Mammary epithelial cell (primary cell): Measurements from ENCODE around the gene GTF2H1.

Experiments
- EZH2 ChIP-seq: IDR thresholded peaks from 2 replicates; pipeline ENCODE4 v1.6.1; 2012; ENCODE audit warnings: low read length, inconsistent platforms, borderline replicate concordance
- TF ChIP-seq, protein P1 (sequence below), 2 donors: IDR thresholded peaks in 1 of 2; conservative IDR thresholded peaks in 1 of 2; 2 replicates each; pipeline ENCODE4 v1.5.1; 2011 to 2012; ENCODE audit warnings: inconsistent platforms in 2 of 2, low read length in 2 of 2, mild to moderate bottlenecking in 2 of 2, control low read depth in 1 of 2, low read depth in 1 of 2; ENCODE audit not compliant: insufficient read depth in 1 of 2; ENCODE audit errors: extremely low read depth in 1 of 2

DNA sequence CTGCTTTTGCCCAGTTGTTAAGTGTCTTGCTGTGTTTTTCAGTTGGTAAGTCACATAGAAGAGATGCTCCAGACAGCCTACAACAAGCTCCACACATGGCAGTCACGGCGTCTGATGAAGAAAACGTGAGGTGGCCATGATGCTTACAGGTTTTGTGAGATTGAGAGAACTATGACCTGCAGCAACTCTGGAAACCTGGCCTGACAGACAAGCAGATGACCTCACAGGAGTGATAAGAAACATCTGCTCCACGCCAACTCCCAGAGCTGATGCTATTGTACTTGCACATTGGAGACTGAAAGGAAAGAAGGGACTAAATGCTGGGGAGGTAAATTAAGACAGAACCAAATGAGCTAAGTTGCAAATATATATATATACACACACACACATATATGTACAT, 43.4 kb downstream of the GTF2H1 start:
- TF ChIP-seq, protein P1, sequence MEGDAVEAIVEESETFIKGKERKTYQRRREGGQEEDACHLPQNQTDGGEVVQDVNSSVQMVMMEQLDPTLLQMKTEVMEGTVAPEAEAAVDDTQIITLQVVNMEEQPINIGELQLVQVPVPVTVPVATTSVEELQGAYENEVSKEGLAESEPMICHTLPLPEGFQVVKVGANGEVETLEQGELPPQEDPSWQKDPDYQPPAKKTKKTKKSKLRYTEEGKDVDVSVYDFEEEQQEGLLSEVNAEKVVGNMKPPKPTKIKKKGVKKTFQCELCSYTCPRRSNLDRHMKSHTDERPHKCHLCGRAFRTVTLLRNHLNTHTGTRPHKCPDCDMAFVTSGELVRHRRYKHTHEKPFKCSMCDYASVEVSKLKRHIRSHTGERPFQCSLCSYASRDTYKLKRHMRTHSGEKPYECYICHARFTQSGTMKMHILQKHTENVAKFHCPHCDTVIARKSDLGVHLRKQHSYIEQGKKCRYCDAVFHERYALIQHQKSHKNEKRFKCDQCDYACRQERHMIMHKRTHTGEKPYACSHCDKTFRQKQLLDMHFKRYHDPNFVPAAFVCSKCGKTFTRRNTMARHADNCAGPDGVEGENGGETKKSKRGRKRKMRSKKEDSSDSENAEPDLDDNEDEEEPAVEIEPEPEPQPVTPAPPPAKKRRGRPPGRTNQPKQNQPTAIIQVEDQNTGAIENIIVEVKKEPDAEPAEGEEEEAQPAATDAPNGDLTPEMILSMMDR (conservative IDR thresholded peaks at IDR 0.05 in 1 of 2, IDR thresholded peaks at IDR 0.05 in 1 of 2; ENCODE audit: extremely low read depth in 1 of 2, insufficient read depth in 1 of 2, low read depth in 1 of 2, low read length in 2 of 2) = no peak
- no peak for TF ChIP-seq EZH2
